ENCODE measurements around the gene MED15. TPM values are rescaled to one million over a fixed set of nuclear protein-coding genes. Genes with fewer than 3 reads are reported as not detected.

The MED15 gene
- polyA plus RNA-seq, 1 experiment = 17.3 TPM

- H3K9me3 ChIP-seq (ENCODE audit: control insufficient read depth, insufficient read depth, low read length) = no peaks in the 10 kb centered on the region
- no peak for TF ChIP-seq CTCF (IDR thresholded peaks at IDR 0.05; ENCODE audit: low read depth, low read length)
- no peak for DNase-seq (ENCODE audit: low read depth, low spot score)
- no peak overlapping the region for H3K27ac ChIP-seq (ENCODE audit: low read depth, low read length)
- no peak overlapping the region for H3K4me3 ChIP-seq (ENCODE audit: low read depth, low read length)
- H3K27me3 ChIP-seq (ENCODE audit: control insufficient read depth, insufficient read depth, low read length) = no peaks in the 10 kb centered on the region
- CTCF ChIA-PET = interaction anchor here (1.5 kb wide), 1 partner anchor 45 kb away, joined by 6 read pairs; no protein-coding TSS in a partner anchor
- POLR2A ChIA-PET = no interaction called here
These were observed 43.9 kb upstream of the MED15 start for GRCh38 chr22:20463324-20464095.

DNA sequence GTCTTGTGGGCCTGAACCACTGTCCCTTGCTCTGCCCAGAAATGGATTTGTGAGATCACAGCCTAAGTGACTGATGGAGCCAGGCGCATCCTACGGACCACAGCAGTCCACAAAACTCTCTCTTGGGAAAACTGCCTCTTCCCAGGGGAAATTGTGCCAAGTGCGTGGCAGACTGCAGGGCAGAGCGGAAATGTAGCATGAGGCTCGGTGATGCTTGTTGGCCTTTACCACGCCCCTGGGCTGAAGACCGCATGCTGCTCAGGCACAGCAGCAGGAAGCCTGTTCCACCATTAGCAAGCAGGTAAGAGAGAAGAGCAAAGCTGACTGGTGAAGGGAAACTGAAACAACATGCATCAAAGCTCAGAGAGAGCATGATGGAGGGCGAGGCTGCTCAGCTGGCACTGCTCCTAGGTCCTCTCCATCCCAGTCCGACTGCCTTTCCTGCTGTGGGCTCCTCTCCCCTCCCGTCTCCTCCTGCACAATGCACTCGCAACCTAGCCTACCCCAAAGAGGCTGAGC is 43.3 kb upstream of the MED15 start:
- POLR2A ChIA-PET = no interaction called here
- TF ChIP-seq CTCF (IDR thresholded peaks at IDR 0.05; ENCODE audit: low read depth, low read length) = no peak

GRCh38 chr22:20464912-20465758 is 42.3 kb upstream of the MED15 start:
- no peaks in the 10 kb centered on the region for H3K27me3 ChIP-seq (ENCODE audit: control insufficient read depth, insufficient read depth, low read length)
- no peak for DNase-seq (ENCODE audit: low read depth, low spot score)
- CTCF ChIA-PET = no interaction called here
- H3K9me3 ChIP-seq (ENCODE audit: control insufficient read depth, insufficient read depth, low read length) = no peaks in the 10 kb centered on the region
- TF ChIP-seq CTCF (IDR thresholded peaks at IDR 0.05; ENCODE audit: low read depth, low read length) = no peak
- POLR2A ChIA-PET = no interaction called here
- H3K27ac ChIP-seq (ENCODE audit: low read depth, low read length) = no peak overlapping the region
- no peak overlapping the region for H3K4me3 ChIP-seq (ENCODE audit: low read depth, low read length)

More for the DNA sequence above, 43.3 kb upstream of the MED15 start:
- no peak for DNase-seq (ENCODE audit: low read depth, low spot score)
- CTCF ChIA-PET = no interaction called here
- Histone ChIP-seq H3K9me3 (ENCODE audit: control insufficient read depth, insufficient read depth, low read length) (no peaks in the 10 kb centered on the region), H3K4me3 (ENCODE audit: low read depth, low read length) (no peak overlapping the region), H3K27me3 (ENCODE audit: control insufficient read depth, insufficient read depth, low read length) (no peaks in the 10 kb centered on the region), H3K27ac (ENCODE audit: low read depth, low read length) (no peak overlapping the region)

- Histone ChIP-seq H3K27ac (ENCODE audit: low read depth, low read length) (no peak overlapping the region), H3K4me3 (ENCODE audit: low read depth, low read length) (no peak overlapping the region), H3K9me3 (ENCODE audit: control insufficient read depth, insufficient read depth, low read length) (no peaks in the 10 kb centered on the region), H3K27me3 (ENCODE audit: control insufficient read depth, insufficient read depth, low read length) (no peaks in the 10 kb centered on the region)
- POLR2A ChIA-PET = no interaction called here
- CTCF ChIA-PET = no interaction called here
- TF ChIP-seq CTCF (IDR thresholded peaks at IDR 0.05; ENCODE audit: low read depth, low read length) = no peak
- DNase-seq (ENCODE audit: low read depth, low spot score) = no peak
These were observed 41.7 kb upstream of the MED15 start for GRCh38 chr22:20465759-20466077.
